Activated CD8-positive, alpha-beta T cell treated with anti-CD3 and anti-CD28 coated beads, Interleukin-2, amount 10 ng/mL, durations not matched to agents 7 days and 5 days (primary cell): ENCODE measurements around the gene TSPAN13. TPM values are rescaled to one million over a fixed set of nuclear protein-coding genes. Genes with fewer than 3 reads are reported as not detected.

Experiments used
- ATAC-seq: fragments of 150-1000 bp; cut with Tn5 transposase; one replicate; pipeline ENCODE4 v1.10.0; 2021; ENCODE audit warnings: moderate library complexity
- CTCF ChIA-PET: fragments of 350-600 bp; sonication (Branson Sonifier 250); formaldehyde crosslinking; loops from one replicate; lab custom pipeline; 2021; ENCODE audit warnings: antibody characterized with exemption; lab: Charles Lee
- POLR2A ChIA-PET: fragments of 350-600 bp; sonication (Branson Sonifier 250); formaldehyde crosslinking; loops from one replicate; lab custom pipeline; 2021; ENCODE audit warnings: antibody characterized with exemption; lab: Charles Lee
- DNase-seq: peaks from one replicate; pipeline ENCODE4 v3.0.0-alpha.2; 2020
- H3K27ac Mint-ChIP-seq: one replicate; pipeline ENCODE4 v1.8.0; 2021; ENCODE audit warnings: mild to moderate bottlenecking, mixed read lengths
- H3K27me3 Mint-ChIP-seq: one replicate; pipeline ENCODE4 v1.8.0; 2021; ENCODE audit warnings: low read depth, mixed read lengths
- H3K36me3 Mint-ChIP-seq: one replicate; pipeline ENCODE4 v1.8.0; 2021; ENCODE audit warnings: low read depth, mixed read lengths
- H3K4me1 Mint-ChIP-seq: one replicate; pipeline ENCODE4 v1.8.0; 2021; ENCODE audit warnings: low read depth, mixed read lengths
- H3K4me3 Mint-ChIP-seq: one replicate; pipeline ENCODE4 v1.8.0; 2021; ENCODE audit warnings: mild to moderate bottlenecking, mixed read lengths
- H3K9me3 Mint-ChIP-seq: one replicate; pipeline ENCODE4 v1.8.0; 2022; ENCODE audit warnings: mixed read lengths; ENCODE audit not compliant: insufficient read depth
- total RNA-seq, 2 experiments: library from RNA; stranded (reverse); gene quantifications; one replicate each; pipeline ENCODE4 v1.2.3, GENCODE V29; 2021

TSPAN13 gene
- total RNA-seq, 2 experiments from 2014 or later, result 0.81 to 1.3 TPM

DNA sequence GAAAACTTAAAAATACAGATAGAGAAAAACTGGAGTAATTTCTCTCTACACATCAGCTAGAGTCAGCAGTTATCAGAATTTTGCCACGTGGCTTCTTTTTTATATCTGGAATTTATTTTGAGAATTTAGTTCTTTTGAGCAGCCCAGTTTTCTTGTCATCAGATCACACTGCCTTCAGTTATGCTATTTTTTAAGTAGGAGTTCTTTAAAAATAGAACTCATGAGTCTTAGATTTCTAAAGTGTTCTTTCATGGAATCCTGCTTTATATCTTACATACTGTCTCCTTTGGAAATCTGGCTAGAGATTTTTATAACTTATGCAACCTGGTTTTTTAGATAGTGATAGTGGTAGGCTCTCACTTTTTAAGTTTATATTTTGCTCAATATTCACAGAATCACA lies 27.0 kb downstream of the TSPAN13 start:
- ChIA-PET POLR2A (interaction anchor here (0.7 kb wide), 1 partner anchor 32 kb away, joined by 3 read pairs; no protein-coding TSS in a partner anchor), CTCF (no interaction called here)
- Mint-ChIP-seq H3K27me3 (no peaks in the 10 kb centered on the region), H3K27ac (no peak overlapping the region), H3K36me3 (no peaks in the 10 kb centered on the region), H3K9me3 (no peaks in the 10 kb centered on the region), H3K4me1 (peaks cover 4% of the 10 kb centered on the region), H3K4me3 (no peak overlapping the region)
- ATAC-seq (no peak), DNase-seq (no peak)

DNA sequence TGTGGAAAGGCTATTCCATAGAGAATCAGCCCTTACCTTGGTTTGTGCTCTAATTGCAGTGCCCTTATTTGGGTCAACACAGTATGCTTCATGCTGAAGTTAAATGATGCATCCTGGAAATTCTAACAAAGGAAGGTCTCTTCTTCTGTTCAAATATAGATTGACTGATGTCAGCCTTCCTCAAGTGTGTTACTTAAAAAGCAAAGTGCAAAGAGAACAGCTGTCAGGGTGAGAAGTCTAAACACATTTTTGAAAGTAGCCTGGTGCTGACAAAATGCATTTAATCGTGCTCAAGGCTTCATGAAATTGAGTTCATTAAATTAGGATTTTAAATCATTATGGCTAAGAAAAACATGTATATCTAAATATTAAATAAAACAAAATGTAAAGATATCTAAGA lies 31.8 kb downstream of the TSPAN13 start:
- CTCF ChIA-PET, result no interaction called here
- peaks cover 4% of the 10 kb centered on the region for H3K4me1 Mint-ChIP-seq

DNA sequence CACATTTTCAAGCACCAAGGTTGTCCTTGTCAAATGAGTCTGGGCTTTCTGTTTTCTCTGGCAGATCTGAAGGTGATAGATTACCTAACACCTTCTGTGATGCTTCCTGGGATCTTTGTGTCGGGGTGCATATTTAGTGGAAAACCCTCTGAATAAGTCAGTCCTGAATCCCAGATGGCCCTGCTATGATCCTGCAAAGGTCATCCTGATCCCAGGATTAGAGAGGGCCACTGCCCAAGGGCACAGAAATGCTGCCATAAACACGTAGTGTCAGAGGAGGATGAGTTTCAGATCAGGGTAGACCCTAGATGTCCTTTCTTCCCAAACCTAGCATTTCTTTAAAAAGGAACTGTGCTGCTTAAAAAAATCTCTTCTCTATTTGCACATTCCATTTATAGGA lies 32.3 kb downstream of the TSPAN13 start:
- H3K9me3 Mint-ChIP-seq, result no peaks in the 10 kb centered on the region
- no peak overlapping the region for H3K27ac Mint-ChIP-seq
- no peaks in the 10 kb centered on the region for H3K27me3 Mint-ChIP-seq
- H3K36me3 Mint-ChIP-seq, result no peaks in the 10 kb centered on the region
- ATAC-seq (no peak), DNase-seq (no peak)
- no peaks in the 10 kb centered on the region for H3K4me1 Mint-ChIP-seq
- ChIA-PET CTCF (no interaction called here), POLR2A (no interaction called here)
- no peak overlapping the region for H3K4me3 Mint-ChIP-seq

More for the DNA sequence above, 31.8 kb downstream of the TSPAN13 start:
- no peaks in the 10 kb centered on the region for H3K36me3 Mint-ChIP-seq
- H3K4me3 Mint-ChIP-seq, result no peak overlapping the region
- no peaks in the 10 kb centered on the region for H3K9me3 Mint-ChIP-seq
- POLR2A ChIA-PET, result no interaction called here
- DNase-seq, result no peak
- H3K27ac Mint-ChIP-seq, result no peak overlapping the region
- H3K27me3 Mint-ChIP-seq, result no peaks in the 10 kb centered on the region
- no peak for ATAC-seq

DNA sequence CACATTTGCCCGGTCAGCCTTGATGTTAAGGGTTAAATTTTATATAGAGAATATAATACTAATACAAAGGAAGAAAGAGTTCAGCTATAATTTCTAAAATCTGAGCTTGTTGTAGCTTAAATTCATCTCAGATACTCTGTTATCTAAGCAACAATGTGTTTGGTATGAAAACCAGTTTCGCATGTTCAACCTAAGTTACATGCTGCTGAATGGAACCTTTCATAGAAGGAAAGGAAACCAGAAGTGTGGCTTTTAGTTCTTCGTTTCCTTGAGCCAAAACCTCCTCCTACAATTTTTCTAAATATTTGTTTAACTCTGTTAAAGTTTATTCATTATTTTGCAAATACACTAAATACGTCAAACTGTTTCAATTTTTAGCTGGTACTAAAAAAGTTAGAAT lies 32.7 kb downstream of the TSPAN13 start:
- Mint-ChIP-seq H3K9me3 (no peaks in the 10 kb centered on the region), H3K36me3 (no peaks in the 10 kb centered on the region), H3K4me3 (no peak overlapping the region), H3K27ac (no peak overlapping the region), H3K4me1 (no peaks in the 10 kb centered on the region), H3K27me3 (no peaks in the 10 kb centered on the region)
- DNase-seq (no peak), ATAC-seq (no peak)
- CTCF ChIA-PET, result no interaction called here
- POLR2A ChIA-PET, result interaction anchor here (0.6 kb wide), 1 partner anchor 620 kb away, joined by 5 read pairs; no protein-coding TSS in a partner anchor

DNA sequence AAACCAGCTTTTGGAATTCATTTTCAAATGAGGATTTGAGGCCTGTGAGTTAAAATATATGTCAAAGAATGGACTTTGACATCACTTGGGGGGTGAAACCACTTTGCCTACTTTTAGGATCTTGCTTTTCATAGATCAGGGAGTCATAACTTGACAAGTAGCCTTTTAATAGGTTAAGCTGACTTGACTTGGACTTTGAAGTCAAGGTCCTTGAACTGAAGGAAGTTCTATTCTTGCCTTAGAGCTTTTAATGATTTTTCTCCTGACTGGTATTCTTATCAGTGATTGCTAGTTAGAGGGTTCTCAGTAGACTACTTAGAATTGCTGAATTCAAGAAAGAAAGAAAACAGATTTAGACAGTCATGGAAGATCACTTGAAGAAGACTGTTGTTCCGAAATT lies 33.6 kb downstream of the TSPAN13 start:
- ATAC-seq (no peak), DNase-seq (no peak)
- ChIA-PET POLR2A (no interaction called here), CTCF (no interaction called here)
- Mint-ChIP-seq H3K36me3 (no peaks in the 10 kb centered on the region), H3K27ac (no peak overlapping the region), H3K9me3 (no peaks in the 10 kb centered on the region), H3K4me1 (no peaks in the 10 kb centered on the region), H3K4me3 (no peak overlapping the region), H3K27me3 (no peaks in the 10 kb centered on the region)

DNA sequence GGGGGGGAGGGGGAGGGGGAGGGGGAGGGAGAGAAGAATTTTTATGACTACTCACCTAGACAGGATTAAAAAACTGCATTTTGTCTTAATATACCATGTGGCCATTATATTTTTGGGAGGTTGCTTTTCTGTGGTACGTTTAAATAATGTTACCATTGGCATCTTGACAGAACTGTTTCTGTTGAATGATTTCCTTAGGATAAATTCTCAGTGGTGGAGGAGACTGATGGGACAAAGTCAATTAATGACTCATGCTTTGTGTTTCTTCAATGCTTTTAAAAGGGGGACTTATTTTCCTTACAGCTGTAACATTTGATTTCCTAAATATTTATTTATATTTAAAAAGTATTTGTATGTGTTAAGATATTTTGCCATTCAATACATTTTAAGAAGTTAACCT lies 37.5 kb downstream of the TSPAN13 start:
- H3K27me3 Mint-ChIP-seq, result peaks cover 3% of the 10 kb centered on the region
- H3K27ac Mint-ChIP-seq, result no peak overlapping the region
- H3K9me3 Mint-ChIP-seq, result no peaks in the 10 kb centered on the region
- H3K4me1 Mint-ChIP-seq, result no peaks in the 10 kb centered on the region
- ATAC-seq (no peak), DNase-seq (no peak)
- ChIA-PET CTCF (no interaction called here), POLR2A (no interaction called here)
- no peak overlapping the region for H3K4me3 Mint-ChIP-seq
- no peaks in the 10 kb centered on the region for H3K36me3 Mint-ChIP-seq

DNA sequence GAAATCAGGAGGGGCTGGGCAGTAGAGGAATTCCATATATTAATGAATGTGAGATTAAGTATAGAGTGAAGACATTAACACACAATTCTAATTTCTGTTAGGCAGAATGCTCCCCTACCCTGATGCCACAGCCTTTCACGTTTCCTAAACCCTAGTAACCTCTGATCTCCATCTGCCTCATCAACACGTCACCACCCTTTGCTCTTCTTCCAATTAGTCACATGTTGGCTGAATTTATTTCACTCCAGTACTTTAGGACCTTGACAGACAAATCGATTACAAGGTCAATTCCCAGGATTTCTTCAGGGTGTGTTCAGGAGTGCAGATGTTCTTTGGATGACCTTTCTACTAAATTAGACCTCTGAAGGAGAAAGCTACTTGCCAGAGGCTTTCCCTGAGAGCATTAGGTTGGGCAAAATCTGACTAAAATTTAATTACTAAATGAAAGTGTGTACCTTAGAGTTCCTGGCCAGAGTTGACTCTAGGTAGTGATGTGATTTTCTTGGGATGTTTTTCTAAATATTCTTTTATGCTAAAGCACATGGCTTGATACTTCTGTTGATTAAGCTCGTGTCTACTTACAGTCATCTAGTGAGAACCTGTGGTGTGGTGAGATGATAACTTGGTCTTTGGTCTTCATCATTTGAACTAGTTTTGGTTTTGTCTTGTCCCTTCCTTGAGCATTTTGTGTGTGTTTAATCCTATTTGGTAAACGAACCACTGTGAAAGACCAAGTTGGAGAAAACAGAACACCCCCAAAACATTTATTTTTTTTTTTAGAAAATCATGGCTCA lies 38.5 kb downstream of the TSPAN13 start:
- no peak for DNase-seq
- ChIA-PET CTCF (interaction anchor here (0.9 kb wide), 1 partner anchor 9 kb away, joined by 4 read pairs; no protein-coding TSS in a partner anchor), POLR2A (no interaction called here)
- Mint-ChIP-seq H3K4me1 (no peaks in the 10 kb centered on the region), H3K36me3 (no peaks in the 10 kb centered on the region), H3K27me3 (peaks cover 8% of the 10 kb centered on the region), H3K9me3 (no peaks in the 10 kb centered on the region), H3K4me3 (no peak overlapping the region), H3K27ac (no peak overlapping the region)
- no peak for ATAC-seq

DNA sequence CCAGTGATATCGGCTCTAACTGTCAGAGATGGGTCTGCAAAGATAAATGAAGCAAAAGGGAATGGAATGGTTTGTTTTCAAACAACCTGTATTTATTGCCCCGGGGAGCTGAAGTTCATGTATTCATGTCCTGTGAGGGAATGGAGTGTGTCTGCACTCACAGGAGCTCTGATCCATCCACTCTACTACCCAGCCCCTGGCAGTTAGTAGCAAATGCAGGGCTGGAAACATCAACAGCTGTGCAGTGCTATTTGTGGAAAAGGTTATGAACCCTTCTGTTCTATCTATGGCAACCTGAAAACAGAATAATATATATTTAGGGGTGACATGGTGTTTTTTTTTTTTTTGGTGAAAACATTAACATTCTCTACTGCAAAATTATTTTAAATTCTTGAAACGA lies 41.4 kb downstream of the TSPAN13 start:
- no peaks in the 10 kb centered on the region for H3K4me1 Mint-ChIP-seq
- no peak for ATAC-seq
- DNase-seq, result no peak
- CTCF ChIA-PET, result no interaction called here
- POLR2A ChIA-PET, result no interaction called here
- H3K27ac Mint-ChIP-seq, result no peak overlapping the region
- H3K9me3 Mint-ChIP-seq, result no peaks in the 10 kb centered on the region
- H3K27me3 Mint-ChIP-seq, result peaks cover 8% of the 10 kb centered on the region
- H3K36me3 Mint-ChIP-seq, result no peaks in the 10 kb centered on the region
- H3K4me3 Mint-ChIP-seq, result no peak overlapping the region

DNA sequence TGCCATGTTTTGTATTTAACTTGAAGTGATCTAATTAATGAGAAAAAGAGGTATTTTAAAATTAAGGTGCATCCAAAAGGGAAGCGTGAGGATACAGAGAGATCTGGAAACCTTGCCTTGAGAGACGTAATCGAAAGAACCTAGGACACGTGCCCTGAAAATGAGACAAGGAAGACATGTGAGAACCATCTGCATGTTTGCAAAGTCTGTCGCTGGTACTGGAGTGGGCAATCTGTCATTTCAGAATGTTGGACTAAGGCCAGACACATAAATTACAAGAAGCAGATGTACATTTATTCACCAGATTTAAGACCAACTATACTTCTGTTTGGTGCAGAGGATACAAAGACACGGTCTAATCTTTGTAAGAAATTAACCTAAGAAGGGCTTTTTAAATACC lies 42.1 kb downstream of the TSPAN13 start:
- POLR2A ChIA-PET, result no interaction called here
- peaks cover 8% of the 10 kb centered on the region for H3K27me3 Mint-ChIP-seq
- no peak overlapping the region for H3K4me3 Mint-ChIP-seq
- ATAC-seq (no peak), DNase-seq (no peak)
- no peaks in the 10 kb centered on the region for H3K9me3 Mint-ChIP-seq
- no peaks in the 10 kb centered on the region for H3K36me3 Mint-ChIP-seq
- CTCF ChIA-PET, result no interaction called here
- H3K4me1 Mint-ChIP-seq, result no peaks in the 10 kb centered on the region
- H3K27ac Mint-ChIP-seq, result no peak overlapping the region

DNA sequence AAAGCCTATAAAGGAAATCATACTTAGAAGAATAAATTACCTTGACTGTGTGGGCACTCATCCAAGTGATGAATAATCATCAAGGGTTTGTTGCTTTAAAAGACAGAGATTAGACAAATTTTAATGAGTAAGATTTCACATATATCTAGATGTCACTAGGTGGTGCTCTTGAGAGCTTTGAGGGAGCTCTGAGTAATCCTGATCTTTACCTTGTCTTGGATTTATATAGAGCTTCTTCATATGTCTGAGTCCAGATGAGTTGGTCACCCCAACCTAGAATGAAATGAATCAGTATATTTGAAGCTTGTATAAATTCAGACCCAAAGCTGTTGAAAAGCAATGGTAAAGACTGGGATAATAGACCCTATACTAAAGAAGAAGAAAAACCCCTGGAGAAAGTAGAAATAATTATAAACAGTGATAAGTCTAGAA lies 47.6 kb downstream of the TSPAN13 start:
- peaks cover 8% of the 10 kb centered on the region for H3K27me3 Mint-ChIP-seq
- no peak overlapping the region for H3K27ac Mint-ChIP-seq
- H3K36me3 Mint-ChIP-seq, result no peaks in the 10 kb centered on the region
- no peaks in the 10 kb centered on the region for H3K9me3 Mint-ChIP-seq
- no peaks in the 10 kb centered on the region for H3K4me1 Mint-ChIP-seq
- ATAC-seq, result peak; percentile 55
- no peak overlapping the region for H3K4me3 Mint-ChIP-seq
- DNase-seq, result no peak
- POLR2A ChIA-PET, result no interaction called here
- CTCF ChIA-PET, result interaction anchor here (0.7 to 2.6 kb wide), 10 partner anchors 8 to 120 kb away, joined by 3 to 13 read pairs (median 3); partner anchors contain the start of gene TSPAN13

DNA sequence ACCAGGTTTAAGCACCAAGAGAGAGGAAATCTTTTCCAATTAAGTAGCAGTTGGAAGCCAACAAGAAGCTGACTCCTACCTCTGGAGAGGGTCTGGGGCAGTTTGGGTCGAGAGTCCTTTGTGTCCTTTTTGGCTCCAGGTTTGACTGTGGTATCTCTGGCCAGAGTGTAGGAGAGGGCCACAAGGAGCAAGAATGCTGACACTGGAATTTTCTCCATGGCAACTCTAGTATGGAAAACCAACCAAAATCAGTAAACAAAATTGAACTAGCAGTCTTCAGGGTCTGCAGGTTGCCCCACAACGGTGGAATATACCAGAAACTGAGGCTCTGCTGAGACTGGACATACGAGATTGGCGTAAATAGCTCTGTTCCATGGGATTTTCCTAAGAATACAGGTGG lies 48.0 kb downstream of the TSPAN13 start:
- no peak overlapping the region for H3K4me3 Mint-ChIP-seq
- no peaks in the 10 kb centered on the region for H3K4me1 Mint-ChIP-seq
- no peak overlapping the region for H3K27ac Mint-ChIP-seq
- ATAC-seq, result no peak
- CTCF ChIA-PET, result interaction anchor here (0.7 to 2.6 kb wide), 11 partner anchors 8 to 214 kb away, joined by 3 to 13 read pairs (median 3); partner anchors contain the start of gene TSPAN13
- no peaks in the 10 kb centered on the region for H3K36me3 Mint-ChIP-seq
- no peak for DNase-seq
- POLR2A ChIA-PET, result no interaction called here
- peaks cover 7% of the 10 kb centered on the region for H3K27me3 Mint-ChIP-seq
- H3K9me3 Mint-ChIP-seq, result no peaks in the 10 kb centered on the region

DNA sequence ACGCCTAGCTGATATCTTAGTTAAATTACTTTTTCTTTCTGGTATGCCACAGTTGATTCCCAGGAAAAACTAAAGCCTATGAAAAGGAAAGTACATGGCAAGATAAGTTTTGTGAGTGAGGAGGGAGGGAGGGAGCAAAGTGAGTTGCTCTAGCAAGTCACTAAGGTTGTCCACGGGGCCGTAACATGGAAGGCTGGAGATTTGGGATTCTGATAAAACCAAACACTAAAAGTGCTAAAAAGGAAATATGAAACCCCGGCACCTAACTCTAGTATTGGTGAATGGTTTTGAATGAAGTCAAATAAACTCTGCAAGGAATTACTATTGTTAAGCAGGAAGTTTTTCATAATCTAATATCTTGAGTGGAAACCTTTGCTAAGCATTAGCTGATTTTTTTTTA lies 49.6 kb downstream of the TSPAN13 start:
- Mint-ChIP-seq H3K9me3 (no peaks in the 10 kb centered on the region), H3K27ac (no peak overlapping the region), H3K27me3 (peaks cover 13% of the 10 kb centered on the region), H3K4me3 (no peak overlapping the region), H3K36me3 (no peaks in the 10 kb centered on the region), H3K4me1 (no peaks in the 10 kb centered on the region)
- CTCF ChIA-PET, result interaction anchor here (0.9 kb wide), 1 partner anchor 118 kb away, joined by 3 read pairs; no protein-coding TSS in a partner anchor
- POLR2A ChIA-PET, result no interaction called here
- ATAC-seq, result no peak
- DNase-seq, result no peak
